Astrocyte (in vitro differentiated cells and primary cell): ENCODE data around the gene SLC38A8. TPM values are rescaled to one million over a fixed set of nuclear protein-coding genes. Genes with fewer than 3 reads are reported as not detected.

Experiments
- DNase-seq: peaks from one replicate; pipeline ENCODE4 v3.0.0-alpha.2; 2010; ENCODE audit warnings: low read depth
- FAIRE-seq: peaks from 2 replicates; lab custom pipeline; 2011; peaks lifted over from hg19 to GRCh38; lab: Jason Lieb, UNC
- H2AFZ ChIP-seq: 2 replicates; pipeline ENCODE4 v1.6.0; 2012; ENCODE audit warnings: low read depth, low read length, inconsistent platforms
- H3K27ac ChIP-seq: 2 replicates; pipeline ENCODE4 v1.5.1; 2011; ENCODE audit warnings: low read depth, low read length, inconsistent platforms
- H3K27me3 ChIP-seq: 2 replicates; pipeline ENCODE4 v1.6.0; 2011; ENCODE audit warnings: low read length, inconsistent platforms; ENCODE audit not compliant: insufficient read depth
- H3K36me3 ChIP-seq: 2 replicates; pipeline ENCODE4 v1.5.1; 2011; ENCODE audit warnings: low read length, inconsistent platforms; ENCODE audit not compliant: insufficient read depth
- H3K4me1 ChIP-seq: 2 replicates; pipeline ENCODE4 v1.5.1; 2011; ENCODE audit warnings: low read length, inconsistent platforms; ENCODE audit not compliant: insufficient read depth
- H3K4me2 ChIP-seq: 2 replicates; pipeline ENCODE4 v1.6.0; 2012; ENCODE audit warnings: low read length, inconsistent platforms
- H3K4me3 ChIP-seq: 2 replicates; pipeline ENCODE4 v1.5.1; 2011; ENCODE audit warnings: low read depth, mild to moderate bottlenecking, low read length, inconsistent platforms; ENCODE audit not compliant: insufficient read depth
- H3K79me2 ChIP-seq: 2 replicates; pipeline ENCODE4 v1.6.0; 2012; ENCODE audit warnings: mild to moderate bottlenecking, low read length, inconsistent platforms; ENCODE audit not compliant: insufficient read depth
- H3K9ac ChIP-seq: 2 replicates; pipeline ENCODE4 v1.6.0; 2012; ENCODE audit warnings: mild to moderate bottlenecking, low read length, inconsistent platforms
- H3K9me3 ChIP-seq: 2 replicates; pipeline ENCODE4 v1.5.1; 2012; ENCODE audit warnings: low read depth, mild to moderate bottlenecking, low read length, inconsistent platforms; ENCODE audit not compliant: insufficient read depth
- H4K20me1 ChIP-seq: 2 replicates; pipeline ENCODE4 v1.6.0; 2012; ENCODE audit warnings: low read length, inconsistent platforms; ENCODE audit not compliant: insufficient read depth
- H3K27ac Mint-ChIP-seq: one replicate; pipeline ENCODE4 v1.8.0; 2021; ENCODE audit warnings: mild to moderate bottlenecking, mixed read lengths; ENCODE audit not compliant: unreplicated experiment
- H3K27me3 Mint-ChIP-seq: one replicate; pipeline ENCODE4 v1.8.0; 2021; ENCODE audit warnings: low read depth, mixed read lengths; ENCODE audit not compliant: unreplicated experiment
- H3K36me3 Mint-ChIP-seq: one replicate; pipeline ENCODE4 v1.8.0; 2021; ENCODE audit warnings: low read depth, mixed read lengths; ENCODE audit not compliant: unreplicated experiment
- H3K4me1 Mint-ChIP-seq: one replicate; pipeline ENCODE4 v1.8.0; 2021; ENCODE audit warnings: low read depth, mixed read lengths; ENCODE audit not compliant: unreplicated experiment
- H3K4me3 Mint-ChIP-seq: one replicate; pipeline ENCODE4 v1.8.0; 2021; ENCODE audit warnings: mild to moderate bottlenecking, moderate library complexity, mixed read lengths; ENCODE audit not compliant: unreplicated experiment
- H3K9me3 Mint-ChIP-seq: one replicate; pipeline ENCODE4 v1.8.0; 2021; ENCODE audit warnings: mild to moderate bottlenecking, mixed read lengths; ENCODE audit not compliant: unreplicated experiment
- EZH2 ChIP-seq: IDR thresholded peaks from 2 replicates; pipeline ENCODE4 v1.6.1; 2012; ENCODE audit warnings: mild to moderate bottlenecking, low read length, inconsistent platforms; ENCODE audit not compliant: insufficient read depth
- total RNA-seq: library from RNA; stranded (reverse); gene quantifications from 2 replicates; pipeline ENCODE4 v1.2.1, GENCODE V29; 2021
- TF ChIP-seq, protein P1 (sequence below): IDR thresholded peaks from 2 replicates; pipeline ENCODE4 v1.5.1; 2011; ENCODE audit warnings: low read depth, mild to moderate bottlenecking, inconsistent platforms, low read length, moderate library complexity; ENCODE audit not compliant: insufficient read depth

SLC38A8 gene
- total RNA-seq, 1 donor from 2014 or later, result not detected

DNA sequence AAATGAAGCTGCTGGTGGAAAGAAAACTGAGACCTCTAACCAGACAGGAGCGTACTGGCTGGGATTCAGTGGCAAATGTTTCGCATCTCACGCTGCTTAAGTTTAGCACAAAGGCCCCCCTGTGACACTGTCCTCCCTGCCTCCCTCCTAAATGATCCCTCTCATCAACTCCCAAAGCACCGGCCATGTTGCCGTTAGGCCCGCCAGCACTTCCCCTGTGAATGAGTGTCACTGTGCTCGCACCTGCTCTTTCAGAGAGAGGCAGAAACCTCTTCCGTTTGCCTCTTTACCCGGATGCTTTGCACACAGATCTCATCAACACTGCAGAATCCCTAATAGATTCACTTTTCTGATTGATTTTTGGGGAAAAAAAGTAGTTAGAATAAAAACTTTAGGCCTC, 47.6 kb upstream of the SLC38A8 start:
- no peak overlapping the region for H3K27ac ChIP-seq
- TF ChIP-seq, protein P1, sequence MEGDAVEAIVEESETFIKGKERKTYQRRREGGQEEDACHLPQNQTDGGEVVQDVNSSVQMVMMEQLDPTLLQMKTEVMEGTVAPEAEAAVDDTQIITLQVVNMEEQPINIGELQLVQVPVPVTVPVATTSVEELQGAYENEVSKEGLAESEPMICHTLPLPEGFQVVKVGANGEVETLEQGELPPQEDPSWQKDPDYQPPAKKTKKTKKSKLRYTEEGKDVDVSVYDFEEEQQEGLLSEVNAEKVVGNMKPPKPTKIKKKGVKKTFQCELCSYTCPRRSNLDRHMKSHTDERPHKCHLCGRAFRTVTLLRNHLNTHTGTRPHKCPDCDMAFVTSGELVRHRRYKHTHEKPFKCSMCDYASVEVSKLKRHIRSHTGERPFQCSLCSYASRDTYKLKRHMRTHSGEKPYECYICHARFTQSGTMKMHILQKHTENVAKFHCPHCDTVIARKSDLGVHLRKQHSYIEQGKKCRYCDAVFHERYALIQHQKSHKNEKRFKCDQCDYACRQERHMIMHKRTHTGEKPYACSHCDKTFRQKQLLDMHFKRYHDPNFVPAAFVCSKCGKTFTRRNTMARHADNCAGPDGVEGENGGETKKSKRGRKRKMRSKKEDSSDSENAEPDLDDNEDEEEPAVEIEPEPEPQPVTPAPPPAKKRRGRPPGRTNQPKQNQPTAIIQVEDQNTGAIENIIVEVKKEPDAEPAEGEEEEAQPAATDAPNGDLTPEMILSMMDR, result no peak
- H3K4me2 ChIP-seq, result no peak overlapping the region
- H3K27me3 Mint-ChIP-seq, result no peaks in the 10 kb centered on the region
- no peak overlapping the region for H3K4me3 ChIP-seq
- DNase-seq (no peak), FAIRE-seq (no peak)
- peaks cover 3% of the 10 kb centered on the region for H3K36me3 Mint-ChIP-seq
- no peaks in the 10 kb centered on the region for H3K79me2 ChIP-seq
- H3K4me3 Mint-ChIP-seq, result no peak overlapping the region
- peaks cover 53% of the 10 kb centered on the region for H3K36me3 ChIP-seq
- no peaks in the 10 kb centered on the region for H3K9me3 ChIP-seq
- peaks cover 37% of the 10 kb centered on the region for H4K20me1 ChIP-seq
- no peaks in the 10 kb centered on the region for H3K4me1 Mint-ChIP-seq
- no peak overlapping the region for H3K27ac Mint-ChIP-seq
- no peaks in the 10 kb centered on the region for H3K4me1 ChIP-seq
- H3K27me3 ChIP-seq, result no peaks in the 10 kb centered on the region
- H3K9ac ChIP-seq, result no peak overlapping the region
- H2AFZ ChIP-seq, result no peak overlapping the region
- H3K9me3 Mint-ChIP-seq, result no peaks in the 10 kb centered on the region

DNA sequence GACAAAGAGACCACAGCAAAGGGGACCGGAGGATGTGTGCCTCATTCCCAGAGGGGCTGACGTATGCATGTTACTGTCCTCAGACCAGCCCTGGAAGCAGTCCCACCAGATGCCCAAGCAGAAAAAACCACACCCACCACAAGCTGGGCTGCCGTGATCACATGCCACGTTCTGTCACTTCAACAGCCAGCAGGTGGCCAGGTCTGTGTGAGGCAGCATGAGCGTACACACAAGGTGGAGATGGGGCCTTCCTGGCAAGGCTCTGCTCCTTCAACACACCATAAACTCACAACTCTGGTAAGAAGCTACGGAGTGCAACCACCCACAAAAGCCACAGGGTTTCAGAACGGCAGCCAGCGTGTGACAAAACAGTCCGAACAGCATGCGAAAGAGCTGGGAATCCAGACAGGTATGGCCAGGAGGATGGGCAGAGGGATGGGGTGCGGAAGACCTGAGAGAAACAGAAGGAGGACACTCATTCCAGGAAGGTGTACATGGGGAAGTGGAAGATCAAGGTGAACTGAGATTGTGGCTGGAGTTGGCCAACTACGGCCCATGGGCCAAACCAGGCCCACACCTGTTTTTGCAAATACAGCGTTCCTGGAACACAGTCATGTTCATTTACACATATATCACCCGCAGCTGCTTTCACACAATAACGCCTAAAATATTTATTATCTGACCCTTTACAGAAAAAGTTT, 46.2 kb upstream of the SLC38A8 start:
- peaks cover 49% of the 10 kb centered on the region for H3K36me3 ChIP-seq
- H3K27me3 ChIP-seq, result no peaks in the 10 kb centered on the region
- TF ChIP-seq EZH2, result no peak
- TF ChIP-seq, protein P1, result no peak
- no peak for DNase-seq
- Mint-ChIP-seq H3K9me3 (no peaks in the 10 kb centered on the region), H3K36me3 (peaks cover 7% of the 10 kb centered on the region), H3K4me1 (no peaks in the 10 kb centered on the region), H3K27me3 (no peaks in the 10 kb centered on the region), H3K27ac (no peak overlapping the region), H3K4me3 (no peak overlapping the region)
- no peak overlapping the region for H3K27ac ChIP-seq
- H4K20me1 ChIP-seq, result peaks cover 30% of the 10 kb centered on the region
- no peaks in the 10 kb centered on the region for H3K4me1 ChIP-seq
- no peak overlapping the region for H3K4me3 ChIP-seq
- H2AFZ ChIP-seq, result no peak overlapping the region
- H3K79me2 ChIP-seq, result no peaks in the 10 kb centered on the region
- H3K9ac ChIP-seq, result no peak overlapping the region
- H3K9me3 ChIP-seq, result no peaks in the 10 kb centered on the region
- no peak for FAIRE-seq
- H3K4me2 ChIP-seq, result no peak overlapping the region

DNA sequence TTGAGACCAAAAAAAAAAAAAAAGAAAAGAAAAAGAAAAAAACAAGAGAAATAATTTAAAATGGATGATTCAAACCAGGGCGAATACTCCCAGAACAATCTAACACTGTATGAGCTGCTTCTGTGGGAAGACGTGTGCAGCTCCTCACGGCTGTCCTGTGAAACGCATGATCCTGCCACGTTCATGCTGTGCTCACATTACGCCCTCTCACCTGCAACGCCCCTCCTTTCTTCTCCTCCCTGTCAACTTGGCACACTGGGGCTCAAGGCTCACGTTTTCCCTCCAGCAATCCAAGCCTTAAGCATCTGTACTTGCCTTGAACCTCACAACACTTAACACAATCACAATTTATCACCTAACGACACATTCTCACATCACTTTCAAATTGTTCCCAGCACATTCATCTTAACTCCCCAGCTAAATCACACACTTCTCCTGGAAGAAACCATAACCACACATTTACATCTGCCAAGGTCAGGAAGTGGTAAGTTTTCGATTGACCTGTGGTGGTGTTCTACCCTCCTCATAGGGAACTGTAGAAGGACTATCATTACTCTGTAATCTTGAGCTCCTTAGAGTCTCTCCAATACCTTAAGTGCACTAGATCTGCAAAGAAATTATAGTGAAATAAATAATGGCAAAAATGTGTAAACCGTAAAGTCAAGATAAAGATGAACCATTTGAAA, 45.0 kb upstream of the SLC38A8 start:
- Histone ChIP-seq H2AFZ (no peak overlapping the region), H3K4me1 (no peaks in the 10 kb centered on the region), H3K9ac (no peak overlapping the region), H4K20me1 (peaks cover 24% of the 10 kb centered on the region), H3K36me3 (peaks cover 42% of the 10 kb centered on the region), H3K9me3 (no peaks in the 10 kb centered on the region), H3K4me3 (no peak overlapping the region), H3K27me3 (no peaks in the 10 kb centered on the region), H3K4me2 (no peak overlapping the region), H3K79me2 (no peaks in the 10 kb centered on the region), H3K27ac (no peak overlapping the region)
- peak; percentile 6 for DNase-seq
- TF ChIP-seq EZH2, result no peak
- TF ChIP-seq, protein P1, result no peak
- no peaks in the 10 kb centered on the region for H3K27me3 Mint-ChIP-seq
- FAIRE-seq, result no peak
- H3K36me3 Mint-ChIP-seq, result peaks cover 7% of the 10 kb centered on the region
- H3K9me3 Mint-ChIP-seq, result no peaks in the 10 kb centered on the region
- H3K4me1 Mint-ChIP-seq, result no peaks in the 10 kb centered on the region
- no peak overlapping the region for H3K27ac Mint-ChIP-seq
- H3K4me3 Mint-ChIP-seq, result no peak overlapping the region
